ENCODE data around the gene ADTRP. TPM values are rescaled to one million over a fixed set of nuclear protein-coding genes. Genes with fewer than 3 reads are reported as not detected.

The ADTRP gene
- total RNA-seq, 4 donors from 2014 or later = 0.66 to 0.92 TPM; not detected in 2

- Histone ChIP-seq H3K4me1 (no peaks in the 10 kb centered on the region), H3K9me3 (no peaks in the 10 kb centered on the region), H3K36me3 (no peaks in the 10 kb centered on the region), H3K27ac (replicated peaks in 1 of 4) (no peak overlapping the region), H3K4me3 (no peak overlapping the region), H3K27me3 (no peaks in the 10 kb centered on the region)
- intact Hi-C loops (cut with DNase I) = no loop called here
- DNase-seq (ENCODE audit: extremely low spot score) = peak; percentile 70
- no peak for TF ChIP-seq CTCF (IDR thresholded peaks at IDR 0.05)
- TF ChIP-seq POLR2A (IDR thresholded peaks at IDR 0.05; ENCODE audit: low read depth) = no peak
- no peak for TF ChIP-seq EP300 (IDR thresholded peaks at IDR 0.05)
- TF ChIP-seq POLR2AphosphoS5 (IDR thresholded peaks at IDR 0.05) = no peak
- WGBS = 96% methylated on average over 7 of the region's 7 CpGs
Measured at GRCh38 chr6:11798538-11798937, 19.9 kb upstream of the ADTRP start.

- no peaks in the 10 kb centered on the region for H3K36me3 ChIP-seq
- no peak for TF ChIP-seq POLR2AphosphoS5 (IDR thresholded peaks at IDR 0.05)
- no peak for TF ChIP-seq CTCF (IDR thresholded peaks at IDR 0.05)
- TF ChIP-seq EP300 (IDR thresholded peaks at IDR 0.05) = no peak
- no peak for TF ChIP-seq POLR2A (IDR thresholded peaks at IDR 0.05; ENCODE audit: low read depth)
- H3K9me3 ChIP-seq = peaks cover 0 to 2% (median 0%) of the 10 kb centered on the region in 4 donors
- DNase-seq (ENCODE audit: extremely low spot score) = no peak
- H3K27ac ChIP-seq (replicated peaks in 1 of 4) = no peak overlapping the region
- no peaks in the 10 kb centered on the region for H3K27me3 ChIP-seq
- no peak overlapping the region for H3K4me3 ChIP-seq
- 91% methylated on average over 1 of the region's 1 CpG for WGBS
- no peaks in the 10 kb centered on the region for H3K4me1 ChIP-seq
- intact Hi-C loops (cut with DNase I) = no loop called here
Measured at GRCh38 chr6:11798096-11798495, 19.5 kb upstream of the ADTRP start.

GRCh38 chr6:11796829-11797228 lies 18.2 kb upstream of the ADTRP start:
- no peaks in the 10 kb centered on the region for H3K4me1 ChIP-seq
- H3K27ac ChIP-seq (replicated peaks in 1 of 4) = no peak overlapping the region
- H3K9me3 ChIP-seq = peaks cover 0 to 5% (median 0%) of the 10 kb centered on the region in 4 donors
- WGBS = 86% methylated on average over 5 of the region's 5 CpGs
- H3K27me3 ChIP-seq = no peaks in the 10 kb centered on the region
- DNase-seq (ENCODE audit: extremely low spot score) = no peak
- no peak overlapping the region for H3K4me3 ChIP-seq
- TF ChIP-seq EP300 (IDR thresholded peaks at IDR 0.05) = no peak
- no peak for TF ChIP-seq POLR2AphosphoS5 (IDR thresholded peaks at IDR 0.05)
- no peak for TF ChIP-seq CTCF (IDR thresholded peaks at IDR 0.05)
- TF ChIP-seq POLR2A (IDR thresholded peaks at IDR 0.05; ENCODE audit: low read depth) = no peak
- intact Hi-C loops (cut with DNase I) = no loop called here
- no peaks in the 10 kb centered on the region for H3K36me3 ChIP-seq

- H3K4me3 ChIP-seq = no peak overlapping the region
- no peak for DNase-seq (ENCODE audit: extremely low spot score)
- no peaks in the 10 kb centered on the region for H3K4me1 ChIP-seq
- TF ChIP-seq CTCF (IDR thresholded peaks at IDR 0.05) = no peak
- TF ChIP-seq EP300 (IDR thresholded peaks at IDR 0.05) = no peak
- no peak for TF ChIP-seq POLR2A (IDR thresholded peaks at IDR 0.05; ENCODE audit: low read depth)
- TF ChIP-seq POLR2AphosphoS5 (IDR thresholded peaks at IDR 0.05) = no peak
- no peaks in the 10 kb centered on the region for H3K36me3 ChIP-seq
- WGBS = 76% methylated on average over 4 of the region's 4 CpGs
- intact Hi-C loops (cut with DNase I) = no loop called here
- H3K27ac ChIP-seq (replicated peaks in 1 of 4) = peak overlapping the region in 2 of 4 donors; percentile 9 to 48
- H3K9me3 ChIP-seq = peaks cover 0 to 5% (median 0%) of the 10 kb centered on the region in 4 donors
- H3K27me3 ChIP-seq = no peaks in the 10 kb centered on the region
Measured at GRCh38 chr6:11795403-11795802, 16.8 kb upstream of the ADTRP start.

GRCh38 chr6:11793277-11793676 lies 14.7 kb upstream of the ADTRP start:
- Histone ChIP-seq H3K27me3 (no peaks in the 10 kb centered on the region), H3K27ac (replicated peaks in 1 of 4) (no peak overlapping the region), H3K9me3 (peaks cover 0 to 5% (median 0%) of the 10 kb centered on the region in 4 donors), H3K4me1 (no peaks in the 10 kb centered on the region), H3K4me3 (no peak overlapping the region), H3K36me3 (no peaks in the 10 kb centered on the region)
- 91% methylated on average over 1 of the region's 1 CpG for WGBS
- no peak for TF ChIP-seq POLR2A (IDR thresholded peaks at IDR 0.05; ENCODE audit: low read depth)
- no peak for TF ChIP-seq CTCF (IDR thresholded peaks at IDR 0.05)
- TF ChIP-seq POLR2AphosphoS5 (IDR thresholded peaks at IDR 0.05) = no peak
- TF ChIP-seq EP300 (IDR thresholded peaks at IDR 0.05) = no peak
- intact Hi-C loops (cut with DNase I) = no loop called here
- DNase-seq (ENCODE audit: extremely low spot score) = no peak

Measured in esophagus muscularis mucosa (tissue), 4 donors.